Measurements from ENCODE around the gene ITGB5. TPM values are rescaled to one million over a fixed set of nuclear protein-coding genes. Genes with fewer than 3 reads are reported as not detected.
A peak's percentile ranks its signal among the peaks of the same experiment; 100 is the strongest.

ITGB5 gene
- total RNA-seq: 57.7 TPM

GRCh38 chr3:124887177-124887931 is at the start of gene ITGB5:
TSS of gene ITGB5 (minus strand) at chr3:124887365. CDS start at chr3:124887000, 365 bp downstream.
- DNase-seq (ENCODE audit: low spot score): peak; percentile 73

DNA sequence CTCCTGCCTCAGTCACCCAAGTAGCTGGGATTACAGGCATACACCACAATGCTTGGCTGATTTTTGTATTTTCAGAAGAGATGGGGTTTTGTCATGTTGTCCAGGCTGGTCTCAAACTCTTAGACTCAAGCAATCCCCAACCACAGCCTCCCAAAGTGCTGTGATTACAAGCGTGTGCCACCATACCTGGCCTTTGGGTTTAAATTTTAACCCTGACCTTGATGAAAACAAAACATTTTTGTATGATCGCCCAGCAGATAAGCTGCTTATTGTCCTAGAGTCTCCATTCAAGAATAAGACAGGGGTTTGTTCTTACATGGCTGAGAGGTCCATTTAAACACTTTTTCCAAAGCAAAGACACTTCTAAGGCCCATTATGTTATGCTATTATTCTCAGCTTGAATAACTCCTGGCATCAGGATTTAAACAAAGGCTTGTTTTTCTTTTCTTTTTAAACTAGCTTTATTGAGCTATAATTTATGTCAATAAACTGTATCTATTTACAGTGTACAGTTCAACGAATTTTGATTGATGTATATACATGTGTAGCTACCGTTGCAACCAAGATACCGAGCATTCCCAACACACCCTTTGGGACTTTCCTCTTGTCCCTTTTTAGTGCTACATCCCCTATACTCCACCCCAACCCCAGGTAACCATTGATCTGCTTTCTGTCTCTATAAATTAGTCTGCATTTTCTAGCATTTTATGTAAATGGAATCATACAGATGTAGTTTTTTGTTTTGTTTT is 48.8 kb upstream of the ITGB5 start:
- no peak for DNase-seq (ENCODE audit: low spot score)

DNA sequence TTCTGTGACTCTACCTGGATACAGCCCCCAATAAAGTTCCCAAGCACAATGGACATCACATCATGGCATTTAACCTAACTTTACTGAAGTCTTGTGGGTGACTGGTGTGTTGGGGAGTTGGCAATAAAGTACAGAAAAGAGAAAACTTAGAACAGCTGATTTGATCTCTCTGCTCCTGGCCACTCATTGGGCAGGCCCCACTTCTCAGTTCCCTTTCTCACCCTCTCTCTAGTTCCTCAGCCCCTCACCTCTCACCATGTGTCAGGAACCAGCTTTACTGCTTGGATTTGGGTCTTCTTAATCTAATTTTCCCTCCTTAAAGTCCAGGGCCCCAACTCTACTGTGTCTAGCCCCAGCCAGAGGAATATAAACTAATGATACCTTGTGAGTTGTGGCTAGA is 48.1 kb upstream of the ITGB5 start:
- DNase-seq (ENCODE audit: low spot score): no peak

DNA sequence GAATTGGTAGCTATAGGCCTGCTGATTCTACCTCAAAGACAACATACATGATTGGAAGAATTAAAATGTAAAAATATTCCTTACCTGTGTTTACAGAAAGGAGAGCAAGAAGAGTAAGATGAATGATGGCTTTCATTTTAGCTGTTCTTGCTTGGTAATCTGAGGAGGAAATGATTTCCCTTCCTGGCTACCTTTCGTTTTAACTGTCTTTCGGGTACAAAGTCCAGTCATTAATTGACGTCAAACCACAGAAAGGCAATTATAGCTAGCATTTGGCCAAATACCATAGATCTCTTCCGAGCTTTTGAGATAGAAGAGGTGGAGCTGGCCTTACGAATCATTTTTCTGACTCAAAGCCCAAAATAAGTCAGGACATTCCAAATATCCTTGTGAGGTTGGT is 47.4 kb upstream of the ITGB5 start, which contains the start of gene MUC13:
Gene MUC13 (minus strand): TSS at position 175 of the 400 bp plus-strand sequence. CDS start 39 bp downstream, at position 136.
- no peak for DNase-seq (ENCODE audit: low spot score)

- DNase-seq (ENCODE audit: low spot score): peak; percentile 64
Measured at GRCh38 chr3:124928333-124929202, 41.4 kb upstream of the ITGB5 start.

DNA sequence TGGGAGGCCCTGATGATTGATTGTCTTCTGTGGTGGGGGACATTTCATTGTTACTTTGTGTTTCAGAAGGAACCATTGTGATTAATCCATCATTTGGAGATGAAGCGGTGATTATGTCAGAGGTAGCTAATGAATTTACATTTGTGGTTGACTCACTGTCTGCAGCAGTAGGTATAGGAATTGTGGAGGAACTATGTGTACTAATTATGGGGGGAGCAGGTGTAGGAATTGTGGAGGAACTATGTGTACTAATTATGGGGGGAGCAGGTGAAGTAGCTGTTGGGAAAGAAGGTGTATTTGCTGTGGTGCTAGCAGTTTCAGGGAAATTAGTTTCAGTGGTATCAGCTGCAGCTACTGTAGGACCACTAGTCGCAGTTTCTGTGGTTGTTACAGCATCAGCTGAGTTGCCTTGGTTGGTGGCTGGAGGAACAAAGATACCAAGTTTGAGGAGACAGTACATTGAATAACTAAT is 40.4 kb upstream of the ITGB5 start:
- no peak for DNase-seq (ENCODE audit: low spot score)

- no peak for DNase-seq (ENCODE audit: low spot score)
Measured at GRCh38 chr3:124926426-124927101, 39.4 kb upstream of the ITGB5 start.

DNA sequence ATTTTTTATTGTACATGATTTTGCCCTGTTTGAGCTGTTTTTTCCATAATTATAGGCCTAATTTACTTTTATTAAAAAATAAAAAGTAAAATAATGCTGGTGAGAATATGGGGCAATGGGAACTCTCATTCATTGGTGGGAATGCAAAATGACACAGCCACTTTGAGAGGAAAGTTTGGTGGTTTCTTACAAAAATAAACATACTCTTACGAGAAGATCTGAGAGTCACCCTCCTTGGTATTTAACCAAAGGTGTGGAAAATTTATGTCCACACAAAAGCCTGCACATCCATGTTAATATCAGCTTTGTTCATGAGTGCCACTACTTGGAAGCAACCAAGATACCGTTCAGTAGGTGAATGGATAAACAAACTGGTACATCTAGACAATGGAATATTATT is 37.6 kb upstream of the ITGB5 start:
- DNase-seq (ENCODE audit: low spot score): no peak

GRCh38 chr3:124923833-124924232 is 36.7 kb upstream of the ITGB5 start:
- no peak for DNase-seq (ENCODE audit: low spot score)

DNA sequence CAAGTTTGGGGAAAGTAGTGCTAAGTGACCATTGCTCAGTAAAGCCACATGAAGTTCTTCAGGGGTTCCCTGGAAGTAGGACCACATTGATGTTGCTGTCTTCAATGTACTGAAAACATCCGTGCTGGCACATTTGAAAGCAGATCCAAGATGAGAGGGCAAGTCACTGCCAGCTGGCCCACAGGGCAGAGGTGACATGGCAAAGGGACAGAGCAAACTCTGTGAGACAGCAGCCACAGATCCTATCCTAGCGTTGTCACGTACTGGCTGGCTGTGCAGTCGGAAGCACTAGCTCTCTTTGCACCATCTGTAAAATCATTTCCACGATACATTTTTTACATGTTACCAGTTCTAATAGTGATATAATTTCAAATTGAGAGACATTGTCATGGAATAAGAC is 33.6 kb upstream of the ITGB5 start:
- no peak for DNase-seq (ENCODE audit: low spot score)

GRCh38 chr3:124919756-124920155 is 32.6 kb upstream of the ITGB5 start:
- DNase-seq (ENCODE audit: low spot score): no peak

GRCh38 chr3:124918524-124918923 is 31.4 kb upstream of the ITGB5 start:
- DNase-seq (ENCODE audit: low spot score): no peak

DNA sequence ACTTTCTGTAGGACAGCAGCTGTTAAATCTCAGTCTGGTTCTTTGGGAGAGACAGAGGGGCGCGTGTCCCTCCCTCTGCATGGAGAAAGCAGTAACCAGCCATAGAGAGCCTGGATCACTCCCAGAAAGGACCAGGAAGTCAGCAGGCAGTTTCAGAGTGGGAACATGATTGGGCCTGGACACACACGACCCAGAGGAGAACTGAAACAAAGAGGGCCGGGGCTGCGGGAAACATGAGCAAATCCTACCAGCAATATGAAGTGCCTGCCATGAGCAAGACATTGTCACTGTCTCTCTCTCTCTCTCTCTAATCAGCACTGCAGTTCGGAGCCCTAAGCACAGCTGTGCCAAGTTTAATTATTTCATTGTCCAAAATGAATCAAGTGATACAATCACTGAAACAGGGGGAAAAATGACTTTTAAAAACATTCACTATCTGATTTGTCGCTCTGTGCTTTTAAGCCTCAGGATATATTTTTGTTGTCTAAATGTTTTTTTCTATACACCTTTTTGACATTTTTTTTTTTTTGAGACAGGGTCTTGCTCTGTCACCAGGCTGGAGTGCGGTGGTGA is 29.8 kb upstream of the ITGB5 start:
- DNase-seq (ENCODE audit: low spot score): no peak

DNA sequence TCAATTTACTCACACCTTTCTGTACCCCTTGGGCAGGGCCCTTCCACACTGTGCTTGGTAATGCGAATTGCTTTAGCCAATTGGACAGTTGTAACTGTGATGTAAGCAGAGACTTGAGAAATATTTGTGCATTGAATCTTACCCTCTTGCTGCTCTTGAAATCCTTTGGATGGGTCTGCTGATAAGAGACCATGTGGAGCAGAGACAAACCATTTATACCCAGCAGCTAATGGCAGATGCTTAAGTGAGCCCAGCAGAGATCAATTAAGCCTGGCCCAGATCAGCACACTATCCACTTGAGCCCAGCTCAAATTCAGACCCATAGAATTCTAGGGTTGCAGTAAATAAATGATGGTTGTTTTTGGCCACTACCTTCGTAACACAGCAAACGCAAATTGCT is 28.1 kb upstream of the ITGB5 start:
- no peak for DNase-seq (ENCODE audit: low spot score)

- DNase-seq (ENCODE audit: low spot score): no peak
Measured at GRCh38 chr3:124907957-124908356, 20.8 kb upstream of the ITGB5 start.

DNA sequence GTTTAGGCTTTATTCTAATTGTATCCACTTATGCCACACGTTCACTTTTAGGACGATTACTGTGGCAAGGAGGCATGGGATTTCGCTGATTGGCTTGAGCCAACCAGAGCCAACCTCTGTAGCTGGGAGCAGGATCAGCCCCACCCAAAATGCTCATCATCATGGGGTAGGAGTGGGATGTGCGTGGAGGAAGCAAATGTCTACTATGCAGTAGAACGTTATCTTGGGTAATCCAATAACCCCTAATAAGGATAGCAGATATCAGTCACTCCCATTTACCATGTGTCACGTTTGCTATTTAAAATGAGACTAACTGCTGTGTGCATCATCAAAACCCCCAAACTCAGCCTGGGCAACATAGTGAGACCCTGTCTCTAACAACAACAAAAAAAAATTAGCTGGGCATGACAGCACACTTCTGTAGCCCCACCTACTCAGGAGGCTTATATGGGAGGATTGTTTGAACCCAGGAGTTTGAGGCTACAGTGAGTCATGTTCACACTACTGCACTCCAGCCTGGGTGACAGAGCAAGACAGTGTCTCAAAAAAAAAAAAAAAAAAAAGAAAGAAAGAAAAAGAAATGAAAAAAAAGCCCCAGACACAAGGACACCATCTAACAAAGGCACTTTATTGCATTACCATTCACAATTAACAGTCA is 17.8 kb upstream of the ITGB5 start:
- no peak for DNase-seq (ENCODE audit: low spot score)

DNA sequence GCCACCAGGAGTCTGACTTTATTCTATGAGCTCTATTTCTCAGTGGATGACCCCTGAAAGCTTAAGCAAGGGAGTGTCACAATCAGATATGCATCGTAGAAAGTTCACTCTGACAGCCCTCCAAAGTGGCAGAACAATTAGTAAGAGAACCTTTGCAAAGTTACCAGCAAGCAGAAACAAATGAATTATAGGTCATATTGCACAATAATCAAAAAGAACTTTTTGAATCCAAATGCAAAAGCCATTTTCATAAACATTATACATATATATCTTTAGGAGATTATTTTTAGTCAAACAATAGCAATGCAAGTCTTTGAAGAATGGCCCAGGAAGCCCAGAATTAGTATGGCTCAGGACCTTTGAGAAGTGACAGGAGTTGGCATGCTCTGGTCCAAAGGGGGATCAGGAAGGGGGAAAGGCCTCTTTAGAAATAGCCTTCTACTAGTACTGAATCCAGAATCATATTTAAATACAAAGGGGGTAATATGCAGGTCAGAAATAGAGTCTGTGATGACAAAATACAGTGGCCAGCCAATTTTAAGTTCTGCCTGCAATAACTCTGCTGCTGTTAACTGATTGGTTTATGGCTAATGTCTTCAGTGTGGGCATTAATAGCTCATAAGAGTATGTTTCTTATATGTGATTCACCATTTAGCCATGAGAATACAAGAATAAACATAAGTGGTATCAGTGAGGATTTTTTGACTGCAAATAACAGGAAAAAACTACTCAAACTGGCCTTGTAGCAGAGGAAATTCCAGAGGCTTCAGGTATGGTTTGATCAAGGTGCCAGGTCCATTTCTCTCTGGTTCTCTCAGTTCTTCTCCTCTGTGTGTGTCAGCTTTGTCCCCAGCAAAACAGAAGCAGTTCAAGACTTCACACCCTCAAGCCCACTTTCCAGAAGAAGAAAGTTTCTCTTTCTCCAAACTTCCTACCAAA is 17.0 kb upstream of the ITGB5 start:
- no peak for DNase-seq (ENCODE audit: low spot score)

DNA sequence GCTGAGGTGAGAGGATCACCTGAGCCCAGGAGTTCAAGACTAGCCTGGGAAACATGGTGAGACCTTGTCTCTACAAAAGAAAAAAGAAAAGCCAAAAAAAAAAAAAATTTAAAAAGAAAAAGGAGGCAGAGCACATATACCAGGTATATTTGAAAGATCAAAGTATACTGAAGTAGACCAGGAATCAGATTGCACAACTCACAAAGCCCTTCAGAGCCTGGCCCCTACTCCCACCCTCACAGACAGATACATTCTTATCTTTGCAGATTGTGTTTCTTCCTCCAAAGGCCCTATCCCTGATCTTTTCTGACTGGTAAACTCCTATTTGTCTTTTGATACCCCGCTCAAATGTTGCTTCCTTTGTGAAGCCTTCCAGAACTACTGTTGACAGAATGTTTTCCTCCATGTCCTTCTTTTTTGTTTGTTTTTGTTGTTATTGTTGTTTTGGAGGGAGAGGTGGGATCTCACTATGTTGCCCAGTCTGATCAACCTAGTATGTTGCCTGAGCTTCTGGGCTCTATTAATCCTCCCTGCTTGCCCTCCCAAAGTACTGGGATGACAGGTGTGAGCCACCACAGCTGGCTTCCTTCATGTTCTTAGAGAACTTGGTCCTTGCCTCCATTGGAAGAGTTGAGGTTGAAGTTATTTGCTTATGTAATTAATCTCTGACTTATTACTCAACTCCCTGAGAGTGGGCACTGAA is 9.8 kb upstream of the ITGB5 start:
- no peak for DNase-seq (ENCODE audit: low spot score)

GRCh38 chr3:124895756-124896155 is 8.6 kb upstream of the ITGB5 start:
- no peak for DNase-seq (ENCODE audit: low spot score)

Data from ureter (tissue), 1 donor.